GM21423 (cell line): ENCODE results near the gene RALBP1.
"Not testable (repeated sequence)": the region's sequence is repeated elsewhere in the genome, so short reads cannot be mapped to it uniquely, and the experiment has no call there.

Source experiments
- ATAC-seq: cut with Tn5 transposase; IDR thresholded peaks from one replicate; pipeline ENCODE4 v1.9.1; 2021; ENCODE audit warnings: mild to moderate bottlenecking, moderate library complexity; ENCODE audit not compliant: unreplicated experiment

RALBP1 gene

DNA sequence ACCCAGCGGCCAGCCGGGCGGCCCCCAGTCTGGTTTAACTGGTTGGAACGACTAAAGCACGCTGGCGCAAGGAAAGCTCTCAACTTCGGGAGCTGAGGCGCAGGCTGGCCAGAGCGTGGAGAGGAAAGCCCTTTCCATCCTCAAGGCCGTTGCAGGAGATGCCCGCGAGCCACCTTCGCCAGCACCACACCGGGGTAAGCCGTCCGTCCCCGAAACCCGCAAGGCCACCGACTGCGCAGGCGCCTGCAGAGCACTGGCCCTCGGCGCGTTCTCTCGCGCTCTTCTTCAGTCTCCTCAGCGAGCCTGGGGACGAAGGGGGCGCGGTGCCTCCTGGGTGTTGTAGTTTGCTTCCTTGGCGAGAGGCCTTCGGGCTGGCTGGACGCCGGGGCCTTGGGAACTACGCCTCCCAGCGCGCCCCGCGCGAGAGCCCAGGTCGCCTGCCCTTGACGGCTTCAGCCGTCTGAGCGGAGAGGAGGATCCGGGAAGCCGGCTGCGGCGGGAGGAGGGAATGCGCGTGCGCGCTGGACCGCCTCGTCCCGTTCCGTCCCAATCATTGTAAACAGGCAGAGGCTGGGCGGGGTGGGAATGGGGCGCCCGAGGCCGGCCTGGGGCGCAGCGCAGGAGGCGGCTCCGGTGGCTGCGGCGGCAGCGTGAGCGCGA lies at the start of gene RALBP1:
Gene RALBP1, plus strand, starts transcription at position 531 of the 660 bp plus-strand sequence. CDS start 37,533 bp downstream, outside the sequence.
- peak; percentile 93 for ATAC-seq

DNA sequence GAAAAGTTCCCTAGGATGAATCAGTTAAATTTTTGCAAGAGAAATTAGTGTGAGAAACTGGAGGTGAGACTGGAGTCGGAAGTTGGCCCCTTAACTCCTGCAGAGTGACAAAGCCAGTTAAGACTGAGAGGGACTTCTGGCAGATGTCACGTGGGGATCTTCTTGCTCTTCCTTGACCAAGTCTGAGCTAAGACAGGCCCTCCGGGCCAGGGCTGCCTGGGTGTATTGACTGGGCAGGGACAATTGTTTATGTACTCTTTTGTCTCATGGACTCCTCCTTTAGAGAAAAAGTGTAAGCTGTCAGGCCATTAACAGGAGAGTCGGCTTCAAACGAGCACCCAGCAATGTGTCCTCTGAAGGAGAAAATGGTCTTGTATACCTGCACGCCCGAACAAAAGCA lies 48.6 kb upstream of the RALBP1 start:
- ATAC-seq = no peak

GRCh38 chr18:9428301-9428706 lies 47.0 kb upstream of the RALBP1 start:
- no peak for ATAC-seq

- no peak for ATAC-seq
Observed at GRCh38 chr18:9428862-9429661, 46.3 kb upstream of the RALBP1 start.

GRCh38 chr18:9429662-9429993 lies 45.7 kb upstream of the RALBP1 start:
- no peak for ATAC-seq

- not testable (repeated sequence) for ATAC-seq
Observed at GRCh38 chr18:9430315-9430714, 45.0 kb upstream of the RALBP1 start.

DNA sequence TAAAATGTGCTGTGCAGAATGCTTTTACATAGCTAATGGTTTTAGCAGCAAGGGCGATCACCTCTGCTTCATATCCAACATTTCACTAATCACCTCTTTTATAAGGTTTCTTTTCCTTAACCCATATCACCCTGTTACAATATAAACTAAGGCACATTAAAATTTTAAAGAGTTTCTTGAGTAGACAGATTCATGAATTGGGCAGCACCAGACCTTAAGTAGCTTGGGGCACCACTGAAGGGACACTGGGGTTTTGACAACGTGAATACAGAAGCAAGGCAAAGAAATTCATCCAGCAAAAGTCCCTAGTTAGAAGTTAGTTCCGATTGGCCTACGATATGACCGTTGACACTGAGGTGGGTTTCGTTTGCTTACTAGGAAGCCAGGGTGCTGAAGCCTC lies 44.0 kb upstream of the RALBP1 start:
- ATAC-seq = no peak

DNA sequence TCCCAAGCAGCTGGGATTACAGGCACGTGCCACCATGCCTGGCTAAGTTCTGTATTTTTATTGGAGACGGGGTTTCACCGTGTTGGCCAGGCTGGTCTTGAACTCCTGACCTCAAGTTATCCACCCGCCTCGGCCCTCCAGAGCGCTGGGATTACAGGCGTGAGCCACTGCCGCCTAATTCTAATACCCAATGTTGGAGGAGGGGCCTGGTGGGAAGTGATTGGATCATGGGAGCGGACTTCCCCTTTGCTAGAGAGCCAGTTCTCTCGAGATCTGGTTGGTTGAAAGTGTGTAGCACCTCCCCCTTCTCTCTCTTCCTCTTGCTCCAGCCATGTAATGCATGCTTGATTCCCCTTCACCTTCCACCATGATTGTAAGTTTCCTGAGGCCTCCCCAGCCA lies 42.2 kb upstream of the RALBP1 start:
- ATAC-seq = not testable (repeated sequence)

DNA sequence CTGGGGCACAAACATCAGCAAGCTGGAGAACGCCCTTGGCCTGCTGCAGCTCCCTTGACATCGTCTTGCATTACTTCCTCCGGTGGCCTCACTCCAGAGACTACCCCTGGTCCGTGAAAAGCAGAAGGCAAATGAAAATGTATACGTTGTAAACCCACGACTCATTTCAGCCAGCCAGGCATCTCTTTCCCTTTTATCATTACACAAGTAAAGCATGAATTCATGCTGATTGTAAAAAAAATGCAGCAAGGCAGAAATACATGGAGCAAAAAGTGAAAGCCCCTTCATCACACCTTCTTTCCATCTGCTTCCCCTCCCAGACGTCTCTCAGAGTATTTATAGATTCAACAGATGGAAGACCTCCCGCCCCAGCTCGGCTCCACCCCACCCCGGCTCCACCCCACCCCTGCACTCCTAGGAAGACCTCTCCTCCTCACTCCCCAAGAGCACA lies 41.6 kb upstream of the RALBP1 start:
- no peak for ATAC-seq

- no peak for ATAC-seq
Observed at GRCh38 chr18:9434122-9434701, 41.1 kb upstream of the RALBP1 start.

- no peak for ATAC-seq
Observed at GRCh38 chr18:9435041-9435440, 40.3 kb upstream of the RALBP1 start.

GRCh38 chr18:9436206-9436929 lies 38.9 kb upstream of the RALBP1 start:
- ATAC-seq = no peak

GRCh38 chr18:9437021-9437437 lies 38.3 kb upstream of the RALBP1 start:
- ATAC-seq = no peak

GRCh38 chr18:9437672-9438071 lies 37.6 kb upstream of the RALBP1 start:
- ATAC-seq = no peak

GRCh38 chr18:9441061-9441460 lies 34.3 kb upstream of the RALBP1 start:
- no peak for ATAC-seq

- no peak for ATAC-seq
Observed at GRCh38 chr18:9444549-9444948, 30.8 kb upstream of the RALBP1 start.

DNA sequence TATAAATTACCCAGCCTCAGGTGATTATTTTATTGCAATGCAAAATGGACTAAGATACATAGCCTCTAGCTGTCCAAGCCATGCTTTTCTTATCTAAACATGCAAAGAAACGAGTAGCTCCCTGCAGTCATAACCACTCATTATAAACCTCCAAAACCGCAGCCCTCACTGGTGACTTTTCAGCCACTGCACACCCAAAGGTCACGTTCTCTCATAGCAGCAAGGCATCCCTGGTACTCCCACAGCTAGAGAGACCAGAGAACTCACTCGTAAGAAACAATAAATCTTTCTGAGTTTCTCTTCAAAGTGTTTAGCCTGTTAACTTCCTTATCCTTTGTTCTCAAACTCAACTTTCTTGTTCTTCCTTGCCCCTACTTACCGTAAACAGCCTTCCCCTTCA lies 28.5 kb upstream of the RALBP1 start:
- no peak for ATAC-seq

- no peak for ATAC-seq
Observed at GRCh38 chr18:9447334-9447733, 28.0 kb upstream of the RALBP1 start.

- ATAC-seq = no peak
Observed at GRCh38 chr18:9449600-9450414, 25.5 kb upstream of the RALBP1 start.

DNA sequence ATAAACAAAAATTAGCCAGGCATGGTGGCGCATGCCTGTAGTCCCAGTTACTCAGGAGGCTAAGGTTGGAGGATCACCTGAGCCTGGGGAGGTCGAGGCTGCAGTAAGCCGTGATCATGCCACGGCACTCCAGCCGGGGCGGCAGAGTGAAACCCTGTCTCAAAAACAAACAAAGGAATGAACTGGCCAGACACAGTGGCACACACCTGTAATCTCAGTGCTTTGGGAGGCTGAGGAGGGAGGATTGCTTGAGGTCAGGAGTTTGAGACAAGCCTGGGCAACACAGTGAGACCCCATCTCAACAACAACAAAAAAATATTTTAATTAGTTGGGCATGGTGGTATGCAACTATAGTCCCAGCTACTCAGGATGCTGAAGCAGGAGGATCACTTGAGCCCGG lies 24.4 kb upstream of the RALBP1 start:
- not testable (repeated sequence) for ATAC-seq

GRCh38 chr18:9453283-9453682 lies 22.0 kb upstream of the RALBP1 start:
- ATAC-seq = no peak
